Keratinocyte (primary cell): ENCODE results near the gene MTUS2. TPM values are rescaled to one million over a fixed set of nuclear protein-coding genes. Genes with fewer than 3 reads are reported as not detected.

ENCODE experiments used
- DNase-seq: peaks from one replicate; pipeline ENCODE4 v3.0.0-alpha.2; 2011; ENCODE audit warnings: low read depth, missing footprints, low spot score
- FAIRE-seq: peaks from 2 replicates; lab custom pipeline; 2011; peaks lifted over from hg19 to GRCh38; lab: Jason Lieb, UNC
- H2AFZ ChIP-seq: 2 replicates; pipeline ENCODE4 v1.6.0; 2012; ENCODE audit warnings: low read length, control low read depth, inconsistent platforms; ENCODE audit not compliant: control insufficient read depth
- H3K27ac ChIP-seq: 2 replicates; pipeline ENCODE4 v1.5.1; 2011; ENCODE audit warnings: low read length; ENCODE audit not compliant: control insufficient read depth, insufficient read depth
- H3K27me3 ChIP-seq: 3 replicates; pipeline ENCODE4 v1.6.0; 2011; ENCODE audit warnings: low read length; ENCODE audit not compliant: control insufficient read depth, insufficient read depth; ENCODE audit errors: extremely low read depth
- H3K36me3 ChIP-seq, 2 experiments: 2 replicates in 1 of 2; 3 replicates in 1 of 2; pipeline ENCODE4 v1.5.1; 2011; ENCODE audit warnings: low read length in 2 of 2, mild to moderate bottlenecking in 1 of 2; ENCODE audit not compliant: control insufficient read depth in 2 of 2, insufficient read depth in 2 of 2; ENCODE audit errors: extremely low read depth in 1 of 2
- H3K4me1 ChIP-seq: 3 replicates; pipeline ENCODE4 v1.5.1; 2011; ENCODE audit warnings: low read length; ENCODE audit not compliant: control insufficient read depth, insufficient read depth; ENCODE audit errors: extremely low read depth
- H3K4me2 ChIP-seq: 3 replicates; pipeline ENCODE4 v1.6.0; 2011; ENCODE audit warnings: low read depth, low read length; ENCODE audit not compliant: control insufficient read depth, insufficient read depth; ENCODE audit errors: extremely low read depth
- H3K4me3 ChIP-seq, 3 experiments: fragments of 200-600 bp in 1 of 3; sonication (generic) in 1 of 3; 2 replicates in 2 of 3; 3 replicates in 1 of 3; pipeline ENCODE4 v1.5.1; 2011 to 2016; ENCODE audit warnings: low read length in 3 of 3, mild to moderate bottlenecking in 3 of 3, control low read depth in 2 of 3, inconsistent platforms in 1 of 3, low read depth in 1 of 3, mixed read lengths in 1 of 3, mixed run types in 1 of 3, moderate library complexity in 1 of 3; ENCODE audit not compliant: control insufficient read depth in 2 of 3, insufficient read depth in 2 of 3; ENCODE audit errors: extremely low read depth in 1 of 3
- H3K79me2 ChIP-seq: 2 replicates; pipeline ENCODE4 v1.6.0; 2012; ENCODE audit warnings: low read length; ENCODE audit not compliant: control insufficient read depth, insufficient read depth
- H3K9ac ChIP-seq: 3 replicates; pipeline ENCODE4 v1.6.0; 2011; ENCODE audit warnings: low read length; ENCODE audit not compliant: control insufficient read depth, insufficient read depth; ENCODE audit errors: extremely low read depth
- H3K9me1 ChIP-seq: 3 replicates; pipeline ENCODE4 v1.6.0; 2011; ENCODE audit warnings: low read length; ENCODE audit not compliant: control insufficient read depth, insufficient read depth; ENCODE audit errors: extremely low read depth
- H3K9me3 ChIP-seq: 2 replicates; pipeline ENCODE4 v1.5.1; 2012; ENCODE audit warnings: low read depth, low read length; ENCODE audit not compliant: control insufficient read depth
- H4K20me1 ChIP-seq: 3 replicates; pipeline ENCODE4 v1.6.0; 2011; ENCODE audit warnings: low read length; ENCODE audit not compliant: control insufficient read depth, insufficient read depth; ENCODE audit errors: extremely low read depth
- EZH2 ChIP-seq: IDR thresholded peaks from one replicate; pipeline ENCODE4 v1.6.1; 2012; ENCODE audit warnings: inconsistent platforms, mild to moderate bottlenecking, low read length, moderate library complexity
- dilution Hi-C: fragments of 300-500 bp; cut with MboI; formaldehyde crosslinking; loops from one replicate; pipeline ENCODE4 v1.7.0; 2020; ENCODE audit warnings: low sequenced_read_pairs; ENCODE audit not compliant: extremely low pct_ligation_motif_present
- polyA plus RNA-seq, 5 experiments: library from polyadenylated mRNA; depleted of rRNA in 3 of 5; stranded (reverse) in 3 of 5; stranded (forward) in 1 of 5; unstranded in 1 of 5; fragments of >200 nt; gene quantifications; 1 replicate in 1 of 5; 2 replicates in 3 of 5; 3 replicates in 1 of 5; pipeline versions ENCODE4 v1.2.1 to v1.2.3, GENCODE V29; 2011 to 2012; ENCODE audit warnings: missing spikeins in 2 of 5, low read depth in 1 of 5, low replicate concordance in 1 of 5
- TF ChIP-seq, protein P1 (sequence below), 3 experiments: IDR thresholded peaks in 1 of 3; conservative IDR thresholded peaks in 1 of 3; optimal IDR thresholded peaks in 1 of 3; 2 replicates in 2 of 3; 3 replicates in 1 of 3; pipeline versions ENCODE3 to v1.5.1; 2011; ENCODE audit warnings: low read length in 3 of 3, mild to moderate bottlenecking in 3 of 3, moderate library complexity in 2 of 3, control low read depth in 1 of 3, inconsistent platforms in 1 of 3; ENCODE audit not compliant: insufficient read depth in 2 of 3; ENCODE audit errors: extremely low read depth in 1 of 3

Gene MTUS2
- polyA plus RNA-seq, 1 donor (not counting 4 experiments of a cell fraction or from before 2014, with no cell fraction given), result 0.17 TPM

DNA sequence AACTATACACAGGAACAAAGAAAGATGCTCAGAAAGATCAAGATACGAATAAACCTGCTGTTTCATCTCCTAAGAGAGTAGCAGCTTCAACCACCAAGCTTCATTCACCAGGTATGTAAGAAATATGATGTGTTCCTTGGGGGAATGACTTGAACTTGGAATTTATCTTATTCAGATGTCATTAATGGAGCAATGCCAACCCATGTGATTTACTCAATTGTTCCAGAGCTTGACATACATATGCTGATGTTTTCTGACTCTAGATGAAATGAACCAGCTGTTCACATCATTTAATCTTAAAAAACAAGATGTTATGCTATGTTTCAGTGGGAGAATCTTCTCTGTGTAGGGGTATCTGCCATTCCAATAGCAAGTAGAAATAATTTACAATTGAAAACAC, 504.5 kb downstream of the MTUS2 start:
- H3K9me1 ChIP-seq, result no peaks in the 10 kb centered on the region
- dilution Hi-C loops, result no loop called here
- no peaks in the 10 kb centered on the region for H3K4me1 ChIP-seq
- no peaks in the 10 kb centered on the region for H3K36me3 ChIP-seq
- TF ChIP-seq, protein P1, sequence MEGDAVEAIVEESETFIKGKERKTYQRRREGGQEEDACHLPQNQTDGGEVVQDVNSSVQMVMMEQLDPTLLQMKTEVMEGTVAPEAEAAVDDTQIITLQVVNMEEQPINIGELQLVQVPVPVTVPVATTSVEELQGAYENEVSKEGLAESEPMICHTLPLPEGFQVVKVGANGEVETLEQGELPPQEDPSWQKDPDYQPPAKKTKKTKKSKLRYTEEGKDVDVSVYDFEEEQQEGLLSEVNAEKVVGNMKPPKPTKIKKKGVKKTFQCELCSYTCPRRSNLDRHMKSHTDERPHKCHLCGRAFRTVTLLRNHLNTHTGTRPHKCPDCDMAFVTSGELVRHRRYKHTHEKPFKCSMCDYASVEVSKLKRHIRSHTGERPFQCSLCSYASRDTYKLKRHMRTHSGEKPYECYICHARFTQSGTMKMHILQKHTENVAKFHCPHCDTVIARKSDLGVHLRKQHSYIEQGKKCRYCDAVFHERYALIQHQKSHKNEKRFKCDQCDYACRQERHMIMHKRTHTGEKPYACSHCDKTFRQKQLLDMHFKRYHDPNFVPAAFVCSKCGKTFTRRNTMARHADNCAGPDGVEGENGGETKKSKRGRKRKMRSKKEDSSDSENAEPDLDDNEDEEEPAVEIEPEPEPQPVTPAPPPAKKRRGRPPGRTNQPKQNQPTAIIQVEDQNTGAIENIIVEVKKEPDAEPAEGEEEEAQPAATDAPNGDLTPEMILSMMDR (optimal IDR thresholded peaks at IDR 0.05 in 1 of 3, IDR thresholded peaks at IDR 0.05 in 1 of 3, conservative IDR thresholded peaks at IDR 0.05 in 1 of 3; ENCODE audit: extremely low read depth in 1 of 3, insufficient read depth in 2 of 3, low read length in 3 of 3), result no peak
- no peak for TF ChIP-seq EZH2
- no peak overlapping the region for H3K9ac ChIP-seq
- no peaks in the 10 kb centered on the region for H3K79me2 ChIP-seq
- no peak overlapping the region for H3K4me2 ChIP-seq
- H4K20me1 ChIP-seq, result no peaks in the 10 kb centered on the region
- H2AFZ ChIP-seq, result no peak overlapping the region
- H3K4me3 ChIP-seq, result no peak overlapping the region
- no peak for DNase-seq
- H3K9me3 ChIP-seq, result no peaks in the 10 kb centered on the region
- no peak for FAIRE-seq
- no peak overlapping the region for H3K27ac ChIP-seq
- no peaks in the 10 kb centered on the region for H3K27me3 ChIP-seq

DNA sequence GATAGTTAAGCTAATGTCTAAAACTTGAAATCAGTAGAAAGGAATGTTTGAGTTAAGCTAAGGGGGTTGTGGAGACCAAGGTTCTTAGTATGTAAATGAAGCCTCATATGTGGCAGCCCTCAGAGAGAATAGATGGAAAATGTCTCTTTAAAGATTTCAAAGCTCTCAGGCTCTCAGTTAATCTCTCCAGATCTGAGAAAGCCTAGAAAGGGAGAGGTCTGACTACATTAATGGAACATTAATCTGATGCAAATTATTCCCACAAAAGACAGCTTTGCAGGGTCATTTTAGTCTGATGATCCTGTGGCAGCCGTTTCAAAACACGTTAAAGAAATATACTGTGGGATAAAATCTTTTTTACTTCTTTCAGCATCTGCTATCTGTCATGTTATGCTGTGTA, 508.4 kb downstream of the MTUS2 start:
- no peak overlapping the region for H3K4me2 ChIP-seq
- H3K27me3 ChIP-seq, result no peaks in the 10 kb centered on the region
- H3K4me1 ChIP-seq, result no peaks in the 10 kb centered on the region
- H3K9me3 ChIP-seq, result no peaks in the 10 kb centered on the region
- no peak overlapping the region for H3K9ac ChIP-seq
- H3K4me3 ChIP-seq, result no peak overlapping the region
- TF ChIP-seq EZH2, result no peak
- TF ChIP-seq, protein P1 (optimal IDR thresholded peaks at IDR 0.05 in 1 of 3, IDR thresholded peaks at IDR 0.05 in 1 of 3, conservative IDR thresholded peaks at IDR 0.05 in 1 of 3; ENCODE audit: extremely low read depth in 1 of 3, insufficient read depth in 2 of 3, low read length in 3 of 3), result no peak
- no peaks in the 10 kb centered on the region for H3K79me2 ChIP-seq
- no peak for DNase-seq
- H3K36me3 ChIP-seq, result no peaks in the 10 kb centered on the region
- no peak overlapping the region for H2AFZ ChIP-seq
- no peaks in the 10 kb centered on the region for H4K20me1 ChIP-seq
- H3K27ac ChIP-seq, result no peak overlapping the region
- no peak for FAIRE-seq
- no peaks in the 10 kb centered on the region for H3K9me1 ChIP-seq
- dilution Hi-C loops, result no loop called here
